ENCODE data around the gene TDRD12.

- no peak for TF ChIP-seq POLR2A (IDR thresholded peaks at IDR 0.05)
- no peak for TF ChIP-seq EP300 (IDR thresholded peaks at IDR 0.05)
Observed at GRCh38 chr19:32748948-32749347, 29.4 kb downstream of the TDRD12 start.
